Vagina (tissue), 2 donors: ENCODE data around the gene ZDHHC11. TPM values are rescaled to one million over a fixed set of nuclear protein-coding genes. Genes with fewer than 3 reads are reported as not detected.

Source experiments
- DNase-seq, 2 donors: peaks; one replicate each; pipeline ENCODE4 v3.0.0-alpha.2; 2017; ENCODE audit errors: extremely low spot score in 2 of 2
- H3K27ac ChIP-seq: fragments of 200-600 bp; sonication (generic); one replicate; pipeline ENCODE4 v1.5.1; 2019
- H3K27me3 ChIP-seq: fragments of 200-600 bp; sonication (generic); one replicate; pipeline ENCODE4 v1.5.1; 2019
- H3K36me3 ChIP-seq, 2 donors: fragments of 200-600 bp; sonication (generic); one replicate each; pipeline ENCODE4 v1.5.1; 2017 to 2019
- H3K4me1 ChIP-seq: fragments of 200-600 bp; sonication (generic); one replicate; pipeline ENCODE4 v1.5.1; 2019
- H3K4me3 ChIP-seq, 2 donors: fragments of 200-600 bp; sonication (generic); 1 replicate in 1 of 2; 2 replicates in 1 of 2; pipeline ENCODE4 v1.5.1; 2016 to 2019
- H3K9me3 ChIP-seq: fragments of 200-600 bp; sonication (generic); one replicate; pipeline ENCODE4 v1.5.1; 2019
- CTCF ChIP-seq, 3 experiments: fragments of 450-650 bp in 2 of 3; fragments of 200-600 bp in 1 of 3; sonication (generic) in 1 of 3; IDR thresholded peaks; one replicate each; pipeline ENCODE4 v1.5.1; 2017 to 2019; ENCODE audit warnings: antibody characterized with exemption in 3 of 3, mild to moderate bottlenecking in 2 of 3, moderate library complexity in 2 of 3
- POLR2A ChIP-seq, 2 donors: fragments of 450-650 bp; IDR thresholded peaks; one replicate each; pipeline ENCODE4 v1.6.1; 2017; ENCODE audit warnings: antibody characterized with exemption in 2 of 2, mild to moderate bottlenecking in 2 of 2, moderate library complexity in 2 of 2
- POLR2AphosphoS5 ChIP-seq, 2 donors: sonication (generic); formaldehyde crosslinking; IDR thresholded peaks; one replicate each; pipeline ENCODE4 v1.9.0; 2017; ENCODE audit warnings: antibody characterized with exemption in 2 of 2, mild to moderate bottlenecking in 2 of 2, low read depth in 1 of 2; ENCODE audit not compliant: insufficient read depth in 1 of 2
- intact Hi-C: fragments of 100-400 bp; cut with DNase I; formaldehyde crosslinking; loops from one replicate; pipeline ENCODE4 v1.15.1; 2023
- total RNA-seq: library from RNA; depleted of rRNA; stranded (reverse); fragments of >200 nt; gene quantifications from one replicate; pipeline ENCODE4 v1.2.3, GENCODE V29; 2016

Gene ZDHHC11
- total RNA-seq, 1 donor from 2014 or later = 5.6 TPM

GRCh38 chr5:891837-892393 lies 41.1 kb upstream of the ZDHHC11 start:
- Histone ChIP-seq H3K4me3 (peak overlapping the region; percentile 94 to 99), H3K4me1 (peaks cover 22% of the 10 kb centered on the region), H3K36me3 (peaks cover 3 to 40% of the 10 kb centered on the region in 2 donors), H3K27me3 (no peaks in the 10 kb centered on the region), H3K27ac (peak overlapping the region; percentile 76), H3K9me3 (no peaks in the 10 kb centered on the region)
- intact Hi-C loops = no loop called here
- DNase-seq = no peak
- TF ChIP-seq POLR2AphosphoS5 (IDR thresholded peaks at IDR 0.05; ENCODE audit: insufficient read depth in 1 of 2, low read depth in 1 of 2) (no peak), CTCF (IDR thresholded peaks at IDR 0.05) (no peak), POLR2A (IDR thresholded peaks at IDR 0.05) (no peak)

GRCh38 chr5:891117-891836 lies 40.5 kb upstream of the ZDHHC11 start:
- H3K4me3 ChIP-seq = peak overlapping the region; percentile 94 to 99
- intact Hi-C loops = no loop called here
- no peak for DNase-seq
- H3K27me3 ChIP-seq = no peaks in the 10 kb centered on the region
- H3K36me3 ChIP-seq = peaks cover 4 to 47% of the 10 kb centered on the region in 2 donors
- no peaks in the 10 kb centered on the region for H3K9me3 ChIP-seq
- TF ChIP-seq POLR2A (IDR thresholded peaks at IDR 0.05) (no peak), CTCF (IDR thresholded peaks at IDR 0.05) (no peak), POLR2AphosphoS5 (IDR thresholded peaks at IDR 0.05; ENCODE audit: insufficient read depth in 1 of 2, low read depth in 1 of 2) (no peak)
- no peak overlapping the region for H3K27ac ChIP-seq
- peaks cover 22% of the 10 kb centered on the region for H3K4me1 ChIP-seq

- H3K36me3 ChIP-seq = peaks cover 4 to 67% of the 10 kb centered on the region in 2 donors
- intact Hi-C loops = no loop called here
- DNase-seq = no peak
- H3K4me1 ChIP-seq = peaks cover 22% of the 10 kb centered on the region
- H3K9me3 ChIP-seq = no peaks in the 10 kb centered on the region
- H3K27ac ChIP-seq = no peak overlapping the region
- TF ChIP-seq CTCF (IDR thresholded peaks at IDR 0.05) = no peak
- TF ChIP-seq POLR2AphosphoS5 (IDR thresholded peaks at IDR 0.05; ENCODE audit: insufficient read depth in 1 of 2, low read depth in 1 of 2) = no peak
- TF ChIP-seq POLR2A (IDR thresholded peaks at IDR 0.05) = no peak
- no peaks in the 10 kb centered on the region for H3K27me3 ChIP-seq
- no peak overlapping the region for H3K4me3 ChIP-seq
These were observed 38.4 kb upstream of the ZDHHC11 start for GRCh38 chr5:889075-889710.

GRCh38 chr5:888638-889035 lies 37.9 kb upstream of the ZDHHC11 start:
- Histone ChIP-seq H3K27me3 (no peaks in the 10 kb centered on the region), H3K9me3 (no peaks in the 10 kb centered on the region), H3K27ac (no peak overlapping the region), H3K4me3 (no peak overlapping the region), H3K36me3 (peaks cover 4 to 73% of the 10 kb centered on the region in 2 donors), H3K4me1 (peaks cover 22% of the 10 kb centered on the region)
- no peak for TF ChIP-seq CTCF (IDR thresholded peaks at IDR 0.05)
- DNase-seq = no peak
- intact Hi-C loops = no loop called here
